HUES6 (cell line): ENCODE data around the gene BANK1.

Source experiments
- H3K27ac ChIP-seq: 2 replicates; pipeline ENCODE4 v1.7.0; 2013; ENCODE audit warnings: low read depth, mild to moderate bottlenecking, low read length, inconsistent platforms
- H3K27me3 ChIP-seq: 2 replicates; pipeline ENCODE4 v1.6.1; 2013; ENCODE audit warnings: low read length; ENCODE audit not compliant: control insufficient read depth, insufficient read depth
- H3K36me3 ChIP-seq: 2 replicates; pipeline ENCODE4 v1.6.1; 2013; ENCODE audit warnings: low read length; ENCODE audit not compliant: control insufficient read depth, insufficient read depth
- H3K4me1 ChIP-seq: 2 replicates; pipeline ENCODE4 v1.6.1; 2013; ENCODE audit warnings: low read length; ENCODE audit not compliant: control insufficient read depth, insufficient read depth
- H3K4me3 ChIP-seq: 2 replicates; pipeline ENCODE4 v1.5.1; 2013; ENCODE audit warnings: low read depth, low read length
- H3K9ac ChIP-seq: one replicate; pipeline ENCODE4 v1.6.1; 2013; ENCODE audit warnings: mild to moderate bottlenecking, low read length
- H3K9me3 ChIP-seq: 2 replicates; pipeline ENCODE4 v1.6.1; 2013; ENCODE audit warnings: low read depth, low read length; ENCODE audit not compliant: control insufficient read depth, insufficient read depth

Gene BANK1

DNA sequence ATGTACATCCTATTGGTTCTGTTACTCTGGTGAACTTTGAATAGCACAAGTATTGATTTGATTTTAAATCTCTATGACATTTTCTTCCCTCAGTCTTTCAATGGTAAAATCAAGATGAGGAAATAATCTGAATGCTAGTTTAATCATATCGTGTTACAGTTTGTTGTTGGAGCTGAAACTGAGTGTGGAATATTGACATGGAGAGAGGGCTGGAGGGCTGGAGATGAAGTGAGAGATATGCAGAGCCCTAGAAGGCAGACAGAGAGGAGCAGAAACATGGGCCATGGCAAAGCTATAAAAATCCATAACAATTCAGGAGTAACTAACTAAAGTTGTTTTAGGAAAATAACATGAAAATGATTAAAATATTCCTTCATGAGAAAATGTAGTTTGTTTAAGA is 141.1 kb downstream of the BANK1 start:
- no peak overlapping the region for H3K4me3 ChIP-seq
- H3K9ac ChIP-seq = no peak overlapping the region
- H3K27ac ChIP-seq = no peak overlapping the region
- no peaks in the 10 kb centered on the region for H3K9me3 ChIP-seq
- no peaks in the 10 kb centered on the region for H3K4me1 ChIP-seq
- no peaks in the 10 kb centered on the region for H3K27me3 ChIP-seq
- H3K36me3 ChIP-seq = no peaks in the 10 kb centered on the region

DNA sequence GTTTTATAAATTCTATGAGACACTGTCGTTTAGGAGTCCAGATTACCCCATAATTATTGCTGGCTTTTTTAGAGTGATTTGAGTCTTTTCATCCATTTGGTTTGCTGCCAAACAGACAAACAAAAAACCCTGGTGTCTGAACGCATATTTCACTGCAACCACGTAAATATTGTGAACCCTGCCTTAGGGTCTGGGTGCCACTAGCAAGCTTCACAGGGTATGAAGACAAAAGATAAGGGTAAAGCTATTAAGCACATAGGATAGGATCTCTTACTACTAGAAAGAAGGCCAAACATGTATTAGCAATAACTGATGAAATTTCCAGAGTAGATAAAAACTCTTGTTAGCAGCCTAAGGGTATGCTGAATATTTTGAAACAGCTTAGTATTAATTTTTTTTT is 143.3 kb downstream of the BANK1 start:
- Histone ChIP-seq H3K27ac (no peak overlapping the region), H3K9me3 (peaks cover 3% of the 10 kb centered on the region; the same call in 1 of the 2 replicates), H3K27me3 (no peaks in the 10 kb centered on the region), H3K36me3 (no peaks in the 10 kb centered on the region), H3K4me3 (no peak overlapping the region), H3K4me1 (no peaks in the 10 kb centered on the region), H3K9ac (no peak overlapping the region)

DNA sequence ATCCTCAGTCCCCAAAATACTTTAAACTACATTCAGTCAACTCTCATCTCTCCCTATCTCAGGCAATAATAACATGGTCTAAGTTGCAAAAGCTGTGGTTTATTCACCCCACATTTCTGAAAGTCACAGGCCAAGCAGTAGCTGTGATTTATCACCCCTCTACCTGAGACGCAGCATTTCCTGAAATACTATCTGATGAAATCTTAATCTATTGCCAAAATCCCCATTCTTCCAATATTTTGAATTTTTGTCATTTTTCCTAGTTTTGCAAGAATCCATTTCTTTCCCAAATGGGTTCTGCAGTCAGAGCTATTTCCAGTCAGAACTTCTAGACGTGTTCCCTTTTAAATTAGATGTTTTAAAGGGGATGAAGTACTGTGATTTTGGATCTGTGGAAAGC is 148.3 kb downstream of the BANK1 start:
- Histone ChIP-seq H3K27me3 (no peaks in the 10 kb centered on the region), H3K4me3 (no peak overlapping the region), H3K27ac (no peak overlapping the region), H3K9me3 (peaks cover 3% of the 10 kb centered on the region; the same call in 1 of the 2 replicates), H3K36me3 (no peaks in the 10 kb centered on the region), H3K9ac (no peak overlapping the region), H3K4me1 (0 out of 2 replicates have a peak, but pooled peaks cover under 1% of the 10 kb centered on the region)

GRCh38 chr4:101941816-101942358 is 151.4 kb downstream of the BANK1 start:
- Histone ChIP-seq H3K4me1 (peaks cover 14% of the 10 kb centered on the region), H3K27me3 (no peaks in the 10 kb centered on the region), H3K4me3 (no peak overlapping the region), H3K36me3 (no peaks in the 10 kb centered on the region), H3K27ac (no peak overlapping the region), H3K9ac (no peak overlapping the region), H3K9me3 (peaks cover under 1% of the 10 kb centered on the region; the same call in 1 of the 2 replicates)

DNA sequence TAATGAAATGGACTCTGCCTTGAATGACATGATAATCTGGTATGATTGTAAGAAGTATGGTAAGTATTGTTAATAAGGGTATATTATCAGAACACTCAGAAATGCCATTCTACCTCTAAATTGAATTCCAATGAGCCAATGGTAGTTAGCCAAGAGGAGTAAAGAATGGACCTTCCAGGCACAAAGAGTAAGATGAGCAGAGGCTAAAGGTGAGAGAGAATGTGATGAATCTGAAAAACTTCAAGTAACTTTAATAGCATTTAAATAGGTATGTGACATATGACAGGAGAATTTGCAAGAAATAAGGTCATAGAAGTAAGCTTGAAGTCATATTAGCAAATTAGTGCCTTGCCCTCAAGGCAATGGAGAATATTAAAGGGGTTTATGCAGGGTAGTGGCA is 152.4 kb downstream of the BANK1 start:
- no peak overlapping the region for H3K9ac ChIP-seq
- H3K36me3 ChIP-seq = no peaks in the 10 kb centered on the region
- H3K4me3 ChIP-seq = no peak overlapping the region
- H3K27ac ChIP-seq = no peak overlapping the region
- H3K27me3 ChIP-seq = no peaks in the 10 kb centered on the region
- H3K4me1 ChIP-seq = peaks cover 14% of the 10 kb centered on the region
- no peaks in the 10 kb centered on the region for H3K9me3 ChIP-seq

DNA sequence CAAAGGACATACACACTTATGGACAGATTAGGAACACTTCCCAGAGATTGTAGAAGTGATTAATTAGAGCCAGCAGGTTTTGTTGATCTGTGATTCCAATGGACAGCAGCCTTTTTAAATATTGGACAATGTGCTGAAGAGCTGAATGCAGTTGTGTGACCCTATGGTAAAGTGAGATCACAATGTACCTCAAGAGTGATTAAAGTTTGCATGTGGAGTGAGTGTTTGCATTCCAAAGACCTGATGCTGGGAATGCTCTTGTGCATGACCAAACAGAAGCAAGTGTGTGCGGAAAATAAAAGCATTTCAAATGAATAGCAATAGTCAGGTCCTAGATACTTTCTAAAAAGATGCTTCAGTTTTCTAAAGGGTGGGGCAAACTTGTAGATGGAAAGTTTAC is 154.1 kb downstream of the BANK1 start:
- Histone ChIP-seq H3K9me3 (no peaks in the 10 kb centered on the region), H3K9ac (no peak overlapping the region), H3K27me3 (no peaks in the 10 kb centered on the region), H3K4me3 (no peak overlapping the region), H3K4me1 (peaks cover 22% of the 10 kb centered on the region), H3K36me3 (no peaks in the 10 kb centered on the region), H3K27ac (peak overlapping the region; percentile 25; the same call in 1 of the 2 replicates)

- Histone ChIP-seq H3K36me3 (no peaks in the 10 kb centered on the region), H3K4me3 (no peak overlapping the region), H3K9me3 (no peaks in the 10 kb centered on the region), H3K9ac (no peak overlapping the region), H3K27me3 (no peaks in the 10 kb centered on the region), H3K4me1 (peaks cover 38% of the 10 kb centered on the region), H3K27ac (no peak overlapping the region)
Observed at GRCh38 chr4:101948055-101948454, 157.5 kb downstream of the BANK1 start.

DNA sequence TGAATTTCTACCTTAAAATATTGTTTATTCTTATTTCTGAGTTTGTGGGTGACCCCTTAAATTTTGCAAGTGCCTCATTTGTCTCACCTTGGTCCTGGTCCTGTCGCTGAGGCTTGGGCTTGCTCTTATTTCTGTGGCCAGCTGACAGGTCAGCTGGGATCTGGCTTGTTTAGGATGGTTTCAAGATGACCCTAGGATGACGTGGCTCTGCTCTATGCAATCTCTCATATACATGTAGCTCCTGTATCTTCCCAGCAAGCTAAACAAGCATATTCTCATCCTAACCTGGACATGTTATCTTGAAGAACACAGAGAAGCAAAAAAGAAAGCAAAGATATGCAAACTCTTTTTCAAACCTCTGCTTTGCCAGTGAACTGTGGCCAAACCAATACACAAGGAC is 158.4 kb downstream of the BANK1 start:
- Histone ChIP-seq H3K4me3 (no peak overlapping the region), H3K27me3 (no peaks in the 10 kb centered on the region), H3K27ac (no peak overlapping the region), H3K9ac (no peak overlapping the region), H3K4me1 (peaks cover 45% of the 10 kb centered on the region), H3K9me3 (no peaks in the 10 kb centered on the region), H3K36me3 (no peaks in the 10 kb centered on the region)

DNA sequence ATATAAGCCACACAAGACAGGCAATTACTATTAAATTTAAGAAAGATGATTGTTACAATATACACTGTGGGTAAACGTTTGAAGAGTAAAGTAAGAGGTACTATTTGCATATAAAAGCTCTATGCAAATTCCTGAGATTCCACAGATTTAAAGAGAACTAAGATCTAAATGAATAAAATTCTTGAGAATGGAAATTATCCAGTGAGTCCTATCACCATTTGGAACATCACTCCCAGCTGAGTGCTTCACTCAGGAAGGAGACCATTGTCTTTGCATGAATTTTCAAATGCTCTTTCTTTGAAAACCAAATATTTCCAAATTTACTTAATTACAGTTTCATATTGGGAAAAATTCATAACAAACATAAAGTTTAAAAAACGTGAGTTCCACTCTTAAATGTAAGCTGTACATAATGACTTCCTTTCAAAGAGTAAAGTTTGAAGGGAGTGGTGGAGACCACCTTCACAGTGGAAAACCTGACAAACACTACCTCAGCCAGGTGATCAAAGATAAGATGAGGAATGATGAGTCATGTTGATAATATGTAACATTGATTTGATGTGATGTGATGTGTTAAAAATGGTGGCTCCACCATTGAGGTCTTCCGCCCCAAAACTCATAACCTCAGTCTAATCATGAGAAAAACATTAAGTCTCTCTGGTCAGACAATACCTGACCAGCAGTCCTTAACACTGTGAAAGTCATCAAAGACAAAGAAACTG is 159.9 kb downstream of the BANK1 start:
- Histone ChIP-seq H3K9ac (no peak overlapping the region), H3K4me1 (peaks cover 42% of the 10 kb centered on the region), H3K27ac (peak overlapping the region; percentile 75), H3K4me3 (no peak overlapping the region), H3K36me3 (no peaks in the 10 kb centered on the region), H3K27me3 (no peaks in the 10 kb centered on the region), H3K9me3 (no peaks in the 10 kb centered on the region)

- Histone ChIP-seq H3K4me1 (peaks cover 42% of the 10 kb centered on the region), H3K27ac (peak overlapping the region; percentile 72; the same call in 1 of the 2 replicates), H3K27me3 (no peaks in the 10 kb centered on the region), H3K36me3 (no peaks in the 10 kb centered on the region), H3K9me3 (no peaks in the 10 kb centered on the region), H3K9ac (no peak overlapping the region), H3K4me3 (no peak overlapping the region)
Observed at GRCh38 chr4:101952985-101953384, 162.5 kb downstream of the BANK1 start.

DNA sequence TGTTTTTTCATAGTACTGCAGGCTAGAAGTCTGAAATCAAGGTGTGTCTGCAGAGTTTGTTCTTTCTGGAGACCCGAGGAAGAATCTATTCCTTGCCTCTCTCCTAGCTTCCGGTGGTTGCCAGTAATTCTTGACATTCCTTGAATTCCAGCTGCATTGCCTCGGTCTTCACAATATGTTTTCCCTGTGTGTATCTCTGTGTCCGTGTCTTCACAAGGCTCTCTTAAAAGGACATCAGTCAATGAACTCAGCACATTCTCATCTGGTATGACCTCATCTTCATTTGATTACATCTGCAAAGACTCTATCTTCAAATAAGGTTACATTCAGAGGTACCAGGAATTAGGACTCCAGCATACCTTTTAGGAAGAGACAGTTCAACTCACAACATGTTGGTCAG is 163.4 kb downstream of the BANK1 start:
- no peaks in the 10 kb centered on the region for H3K36me3 ChIP-seq
- H3K4me3 ChIP-seq = peak overlapping the region; percentile 11; the same call in 1 of the 2 replicates
- peaks cover 41% of the 10 kb centered on the region for H3K4me1 ChIP-seq
- peak overlapping the region; percentile 72 for H3K27ac ChIP-seq
- no peaks in the 10 kb centered on the region for H3K27me3 ChIP-seq
- peak overlapping the region; percentile 60 for H3K9ac ChIP-seq
- no peaks in the 10 kb centered on the region for H3K9me3 ChIP-seq
